CD14-positive monocyte (primary cell): ENCODE measurements around the gene KCNMA1. TPM values are rescaled to one million over a fixed set of nuclear protein-coding genes. Genes with fewer than 3 reads are reported as not detected.

Experiments used
- DNase-seq, 3 donors: peaks; one replicate each; pipeline ENCODE4 v3.0.0-alpha.2; 2011 to 2022
- H2AFZ ChIP-seq: 2 replicates; pipeline ENCODE4 v1.6.0; 2012; ENCODE audit warnings: mild to moderate bottlenecking, low read depth, low read length, inconsistent platforms; ENCODE audit not compliant: insufficient read depth, poor library complexity, severe bottlenecking
- H3K27ac ChIP-seq, 2 donors: 1 replicate in 1 of 2; 2 replicates in 1 of 2; pipeline ENCODE4 v1.5.1; 2012 to 2013; ENCODE audit warnings: low read length in 2 of 2, control low read depth in 1 of 2, inconsistent platforms in 1 of 2, low read depth in 1 of 2, mild to moderate bottlenecking in 1 of 2
- H3K27me3 ChIP-seq, 2 donors: one replicate each; pipeline versions ENCODE4 v1.6.0 to v1.6.1; 2011 to 2013; ENCODE audit warnings: low read length in 2 of 2; ENCODE audit not compliant: control insufficient read depth in 2 of 2, insufficient read depth in 2 of 2
- H3K36me3 ChIP-seq, 2 donors: replicated peaks in 1 of 2; 1 replicate in 1 of 2; 2 replicates in 1 of 2; pipeline versions ENCODE4 v1.5.1 to v1.6.1; 2012 to 2013; ENCODE audit warnings: low read length in 2 of 2, control low read depth in 1 of 2, inconsistent platforms in 1 of 2, mild to moderate bottlenecking in 1 of 2; ENCODE audit not compliant: insufficient read depth in 2 of 2, control insufficient read depth in 1 of 2
- H3K4me1 ChIP-seq, 2 donors: 1 replicate in 1 of 2; 2 replicates in 1 of 2; pipeline versions ENCODE4 v1.5.1 to v1.6.1; 2012 to 2013; ENCODE audit warnings: low read length in 2 of 2, control low read depth in 1 of 2, inconsistent platforms in 1 of 2, mild to moderate bottlenecking in 1 of 2, moderate library complexity in 1 of 2; ENCODE audit not compliant: insufficient read depth in 2 of 2, control insufficient read depth in 1 of 2
- H3K4me2 ChIP-seq: replicated peaks from 2 replicates; pipeline ENCODE3; 2012; ENCODE audit warnings: low read length, moderate library complexity, mild to moderate bottlenecking; ENCODE audit not compliant: poor library complexity, severe bottlenecking; ENCODE audit errors: extremely low read depth
- H3K4me3 ChIP-seq, 3 experiments: fragments of 200-600 bp in 1 of 3; sonication (generic) in 1 of 3; replicated peaks in 1 of 3; 1 replicate in 2 of 3; 2 replicates in 1 of 3; pipeline ENCODE4 v1.5.1; 2011 to 2013; ENCODE audit warnings: low read length in 3 of 3, mild to moderate bottlenecking in 3 of 3, control low read depth in 2 of 3, low read depth in 2 of 3, inconsistent platforms in 1 of 3, moderate library complexity in 1 of 3
- H3K79me2 ChIP-seq: 2 replicates; pipeline ENCODE4 v1.6.0; 2012; ENCODE audit warnings: mild to moderate bottlenecking, control low read depth, inconsistent platforms, low read length, moderate library complexity; ENCODE audit not compliant: insufficient read depth
- H3K9ac ChIP-seq: 2 replicates; pipeline ENCODE4 v1.6.0; 2017; ENCODE audit warnings: low read length, mild to moderate bottlenecking; ENCODE audit not compliant: insufficient read depth, poor library complexity, severe bottlenecking
- H3K9me3 ChIP-seq, 2 donors: replicated peaks in 1 of 2; 1 replicate in 1 of 2; 2 replicates in 1 of 2; pipeline versions ENCODE4 v1.5.1 to v1.6.1; 2012 to 2013; ENCODE audit warnings: low read length in 2 of 2, control low read depth in 1 of 2; ENCODE audit not compliant: control insufficient read depth in 1 of 2, insufficient read depth in 1 of 2
- H4K20me1 ChIP-seq: 2 replicates; pipeline ENCODE4 v1.6.0; 2012; ENCODE audit warnings: mild to moderate bottlenecking, low read length, control low read depth, moderate library complexity; ENCODE audit not compliant: insufficient read depth
- H3K27ac Mint-ChIP-seq, 7 donors: one replicate each; pipeline ENCODE4 v1.8.0; 2020; ENCODE audit warnings: mild to moderate bottlenecking in 7 of 7, mixed read lengths in 7 of 7, moderate library complexity in 6 of 7, inconsistent platforms in 2 of 7
- H3K27me3 Mint-ChIP-seq, 3 donors: one replicate each; pipeline ENCODE4 v1.8.0; 2021 to 2022; ENCODE audit warnings: low read depth in 3 of 3, mild to moderate bottlenecking in 3 of 3, mixed read lengths in 3 of 3, moderate library complexity in 3 of 3, inconsistent platforms in 1 of 3
- H3K36me3 Mint-ChIP-seq, 2 donors: one replicate each; pipeline ENCODE4 v1.8.0; 2020; ENCODE audit warnings: mixed read lengths in 2 of 2, inconsistent platforms in 1 of 2, mild to moderate bottlenecking in 1 of 2
- H3K4me1 Mint-ChIP-seq: one replicate; pipeline ENCODE4 v1.8.0; 2020; ENCODE audit warnings: mild to moderate bottlenecking, mixed read lengths
- H3K4me3 Mint-ChIP-seq, 2 donors: one replicate each; pipeline ENCODE4 v1.8.0; 2020; ENCODE audit warnings: mild to moderate bottlenecking in 2 of 2, mixed read lengths in 2 of 2, moderate library complexity in 1 of 2
- H3K9me3 Mint-ChIP-seq, 7 donors: one replicate each; pipeline ENCODE4 v1.8.0; 2020 to 2022; ENCODE audit warnings: mixed read lengths in 7 of 7, mild to moderate bottlenecking in 6 of 7, moderate library complexity in 6 of 7, inconsistent platforms in 2 of 7
- WGBS: methylation state at CpG from one replicate; pipeline ENCODE4 v1.1.5; 2013; ENCODE audit warnings: missing lambda C conversion rate; ENCODE audit not compliant: insufficient coverage; 5-methylcytosine and 5-hydroxymethylcytosine counted together
- intact Hi-C, 2 donors: fragments of 100-400 bp; cut with micrococcal nuclease; formaldehyde crosslinking; loops; one replicate each; pipeline versions ENCODE4 v1.15.0 to v1.15.1; 2023
- polyA plus RNA-seq, 3 donors: library from polyadenylated mRNA; depleted of rRNA in 1 of 3; unstranded in 2 of 3; stranded (reverse) in 1 of 3; fragments of 300-500 nt in 2 of 3; fragments of >200 nt in 1 of 3; fragmentation: Illumina TruSeq in 2 of 3; gene quantifications; 1 replicate in 2 of 3; 2 replicates in 1 of 3; pipeline ENCODE4 v1.2.3, GENCODE V29; 2012 to 2021
- TF ChIP-seq, protein P1 (sequence below): fragments of 200-600 bp; IDR thresholded peaks from one replicate; pipeline ENCODE4 v1.8.0; 2022; ENCODE audit warnings: antibody characterized with exemption, mild to moderate bottlenecking

Gene KCNMA1
- polyA plus RNA-seq, 3 donors: 0.11 to 1.0 TPM; not detected in 1

DNA sequence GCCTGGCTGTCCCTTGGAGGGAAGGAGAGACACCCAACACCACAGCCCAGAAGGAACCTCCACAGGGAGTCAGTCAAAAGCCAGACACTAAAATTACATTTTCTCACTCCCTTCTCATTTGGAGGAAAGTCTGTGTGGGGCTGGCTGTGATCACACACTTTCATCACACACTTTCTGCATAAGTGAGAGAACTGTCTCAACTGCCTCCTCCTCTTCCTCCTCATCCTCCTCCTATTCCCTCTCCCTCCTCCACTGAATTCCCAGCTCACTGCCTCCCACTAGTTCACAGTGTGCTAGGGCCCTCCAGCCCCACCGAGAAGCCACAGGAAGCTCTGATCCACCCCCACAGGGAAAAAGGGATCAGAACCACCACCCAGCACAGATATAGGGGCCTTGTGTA is 91.6 kb downstream of the KCNMA1 start:
- no peak for DNase-seq
- TF ChIP-seq, protein P1, sequence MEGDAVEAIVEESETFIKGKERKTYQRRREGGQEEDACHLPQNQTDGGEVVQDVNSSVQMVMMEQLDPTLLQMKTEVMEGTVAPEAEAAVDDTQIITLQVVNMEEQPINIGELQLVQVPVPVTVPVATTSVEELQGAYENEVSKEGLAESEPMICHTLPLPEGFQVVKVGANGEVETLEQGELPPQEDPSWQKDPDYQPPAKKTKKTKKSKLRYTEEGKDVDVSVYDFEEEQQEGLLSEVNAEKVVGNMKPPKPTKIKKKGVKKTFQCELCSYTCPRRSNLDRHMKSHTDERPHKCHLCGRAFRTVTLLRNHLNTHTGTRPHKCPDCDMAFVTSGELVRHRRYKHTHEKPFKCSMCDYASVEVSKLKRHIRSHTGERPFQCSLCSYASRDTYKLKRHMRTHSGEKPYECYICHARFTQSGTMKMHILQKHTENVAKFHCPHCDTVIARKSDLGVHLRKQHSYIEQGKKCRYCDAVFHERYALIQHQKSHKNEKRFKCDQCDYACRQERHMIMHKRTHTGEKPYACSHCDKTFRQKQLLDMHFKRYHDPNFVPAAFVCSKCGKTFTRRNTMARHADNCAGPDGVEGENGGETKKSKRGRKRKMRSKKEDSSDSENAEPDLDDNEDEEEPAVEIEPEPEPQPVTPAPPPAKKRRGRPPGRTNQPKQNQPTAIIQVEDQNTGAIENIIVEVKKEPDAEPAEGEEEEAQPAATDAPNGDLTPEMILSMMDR: no peak
- H3K4me1 Mint-ChIP-seq: peaks cover 32% of the 10 kb centered on the region

DNA sequence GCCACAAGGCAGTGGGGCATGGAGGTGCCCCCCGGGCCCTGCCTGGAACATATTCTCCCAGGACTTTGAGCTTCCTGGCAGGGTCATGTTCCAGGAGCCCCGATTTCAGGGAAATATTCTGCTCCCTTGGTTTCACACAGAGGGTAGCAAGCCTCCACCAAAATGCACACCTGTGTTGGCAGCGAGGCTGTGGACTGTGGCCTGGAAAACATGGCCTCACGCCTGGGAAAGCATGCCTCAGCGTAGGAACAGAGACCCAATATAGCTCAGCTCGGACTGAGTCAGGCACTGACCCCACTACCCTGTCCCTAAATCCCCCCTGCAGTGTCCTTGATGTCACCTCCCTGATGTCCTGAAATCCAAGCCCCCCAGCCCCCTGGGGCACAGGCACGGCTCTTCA is 92.0 kb downstream of the KCNMA1 start:
- H3K4me3 Mint-ChIP-seq: no peak overlapping the region

More for the DNA sequence above, 91.6 kb downstream of the KCNMA1 start:
- Histone ChIP-seq H4K20me1 (no peaks in the 10 kb centered on the region), H3K9ac (no peak overlapping the region), H3K4me2 (no peak overlapping the region), H3K36me3 (no peaks in the 10 kb centered on the region), H3K4me1 (peaks cover 0 to 27% of the 10 kb centered on the region in 2 donors), H3K9me3 (no peaks in the 10 kb centered on the region), H3K4me3 (no peak overlapping the region), H2AFZ (no peak overlapping the region), H3K79me2 (no peaks in the 10 kb centered on the region), H3K27ac (no peak overlapping the region), H3K27me3 (no peaks in the 10 kb centered on the region)
- intact Hi-C loops: no loop called here
- Mint-ChIP-seq H3K9me3 (peaks cover 0 to 7% (median 0%) of the 10 kb centered on the region in 7 donors), H3K27me3 (peaks cover 6 to 12% (median 9%) of the 10 kb centered on the region in 3 donors), H3K27ac (no peak overlapping the region), H3K4me3 (no peak overlapping the region), H3K36me3 (no peaks in the 10 kb centered on the region)
- WGBS: 100% methylated on average over 1 of the region's 1 CpG

More for the DNA sequence above, 92.0 kb downstream of the KCNMA1 start:
- H3K9me3 Mint-ChIP-seq: peaks cover 0 to 8% (median 2%) of the 10 kb centered on the region in 7 donors
- H2AFZ ChIP-seq: no peak overlapping the region
- H3K27ac Mint-ChIP-seq: no peak overlapping the region
- H3K9me3 ChIP-seq: no peaks in the 10 kb centered on the region
- no peaks in the 10 kb centered on the region for H3K27me3 ChIP-seq
- H3K27ac ChIP-seq: no peak overlapping the region
- peaks cover 6 to 14% (median 9%) of the 10 kb centered on the region in 3 donors for H3K27me3 Mint-ChIP-seq
- TF ChIP-seq, protein P1: no peak
- H3K4me1 Mint-ChIP-seq: peaks cover 34% of the 10 kb centered on the region
- no peaks in the 10 kb centered on the region for H3K36me3 Mint-ChIP-seq
- intact Hi-C loops: no loop called here
- no peak overlapping the region for H3K4me3 ChIP-seq
- no peaks in the 10 kb centered on the region for H3K36me3 ChIP-seq
- peaks cover 0 to 27% of the 10 kb centered on the region in 2 donors for H3K4me1 ChIP-seq
- H3K79me2 ChIP-seq: no peaks in the 10 kb centered on the region
- H4K20me1 ChIP-seq: no peaks in the 10 kb centered on the region
- WGBS: 94% methylated on average over 7 of the region's 7 CpGs
- H3K9ac ChIP-seq: no peak overlapping the region
- H3K4me2 ChIP-seq: no peak overlapping the region
- DNase-seq: no peak
